Stimulated activated CD4-positive, alpha-beta T cell treated with anti-CD3 and anti-CD28 coated beads, Interleukin-1b, Interleukin-23, amount 100 ng/mL, for 48 hours (primary cell): Measurements from ENCODE around the gene MN1.

ENCODE experiments used
- DNase-seq: peaks from one replicate; pipeline ENCODE4 v3.0.0-alpha.2; 2020

The MN1 gene

DNA sequence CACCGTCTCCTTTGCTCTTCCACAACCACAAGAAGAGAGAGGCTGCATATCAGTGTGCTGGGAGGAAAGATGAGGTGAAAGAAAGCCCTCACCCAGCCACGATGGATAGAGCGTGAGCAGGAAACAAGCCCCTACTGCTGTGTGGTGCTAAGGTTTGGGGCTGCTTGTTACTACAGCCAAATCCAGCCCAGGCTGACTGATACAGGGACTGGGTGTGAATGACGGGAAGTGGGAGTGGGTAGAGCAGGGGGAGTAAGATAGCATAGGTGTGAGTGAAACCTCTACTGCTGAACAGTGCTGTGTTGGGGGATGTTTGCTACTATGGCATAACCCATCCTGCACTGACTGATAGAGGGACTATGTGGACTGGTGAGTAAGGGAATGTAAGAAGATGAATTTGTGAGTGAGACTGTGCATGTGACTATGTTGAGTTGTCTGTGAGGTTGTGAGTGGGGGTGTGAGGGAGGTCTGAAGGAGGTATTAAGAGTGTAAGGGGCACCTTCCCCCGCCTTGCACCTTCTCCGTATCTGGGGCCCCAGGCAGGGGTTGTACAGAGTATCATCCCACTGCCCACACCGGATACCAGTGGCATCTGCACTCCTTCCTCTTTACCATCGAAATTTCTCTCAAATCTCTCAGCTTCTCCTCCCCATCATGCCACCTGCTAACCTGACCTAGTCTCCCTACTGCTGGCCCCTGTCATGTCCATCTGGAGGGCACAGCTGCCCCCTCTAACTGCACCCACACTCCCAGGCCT, 91.5 kb downstream of the MN1 start:
- DNase-seq, result no peak

GRCh38 chr22:27706489-27706888, 95.1 kb downstream of the MN1 start:
- DNase-seq, result no peak

GRCh38 chr22:27705408-27706080, 96.0 kb downstream of the MN1 start:
- DNase-seq, result no peak

DNA sequence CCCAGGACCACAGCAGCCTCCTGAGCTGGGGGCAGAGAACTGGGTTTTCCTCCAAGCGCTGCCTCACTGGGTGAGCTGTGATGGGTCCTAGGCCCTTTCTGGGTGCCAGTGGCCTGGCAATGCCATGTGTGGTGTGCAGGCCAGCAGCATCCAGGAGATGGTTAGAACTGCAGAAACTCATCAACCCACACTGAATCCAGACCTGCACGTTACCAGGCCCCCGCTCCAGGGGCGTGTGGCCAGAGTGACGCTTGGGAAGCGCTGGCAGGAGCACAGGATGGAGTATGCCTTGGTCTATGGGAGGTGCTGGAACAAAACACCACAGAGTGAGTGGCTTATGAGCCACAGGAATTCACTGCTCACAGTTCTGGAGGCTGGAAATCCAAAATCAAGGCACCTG, 97.0 kb downstream of the MN1 start:
- DNase-seq, result no peak

GRCh38 chr22:27699383-27700019, 102.1 kb downstream of the MN1 start:
- DNase-seq, result no peak

DNA sequence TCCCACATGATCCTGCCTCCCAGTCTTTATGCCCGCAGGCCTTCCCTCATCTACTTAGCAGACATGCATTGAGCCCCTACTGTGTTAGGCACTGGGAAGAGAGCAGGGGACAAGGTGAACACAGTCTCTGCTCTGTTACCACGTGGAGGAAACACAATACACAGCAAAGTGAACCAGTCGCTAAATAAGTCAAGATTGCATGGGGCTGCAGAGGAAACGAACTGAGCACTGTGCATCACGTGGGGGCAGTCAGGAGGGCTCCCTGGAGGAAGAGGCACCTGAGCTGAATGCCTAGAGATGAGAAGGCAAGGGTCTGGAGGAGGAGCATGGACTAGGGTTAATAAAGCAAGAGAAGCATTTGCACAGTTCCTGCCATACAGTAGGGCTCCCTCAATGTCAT, 102.7 kb downstream of the MN1 start:
- DNase-seq, result no peak
